ENCODE results near the gene CAPN10.

The CAPN10 gene

DNA sequence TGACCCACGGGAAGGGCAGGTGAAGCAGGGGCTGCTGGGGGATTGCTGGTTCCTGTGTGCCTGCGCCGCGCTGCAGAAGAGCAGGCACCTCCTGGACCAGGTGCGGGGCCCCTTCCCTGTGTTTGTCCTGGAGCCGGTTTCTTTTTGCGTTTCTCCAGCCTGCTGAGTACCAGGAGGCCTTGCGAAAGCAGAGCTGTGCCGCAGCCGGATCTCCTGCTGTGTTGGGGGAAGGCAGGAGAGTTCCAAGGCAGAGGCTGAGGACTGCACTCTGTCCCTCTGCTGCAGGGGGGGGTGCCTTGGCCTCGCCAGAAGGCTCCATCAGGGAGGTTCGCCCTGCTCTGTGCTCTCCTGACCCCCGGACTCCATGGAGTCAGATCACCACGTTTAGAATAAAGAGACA lies 2.8 kb downstream of the CAPN10 start:
- DNase-seq (ENCODE audit: low read depth in 2 of 2) = no peak

DNA sequence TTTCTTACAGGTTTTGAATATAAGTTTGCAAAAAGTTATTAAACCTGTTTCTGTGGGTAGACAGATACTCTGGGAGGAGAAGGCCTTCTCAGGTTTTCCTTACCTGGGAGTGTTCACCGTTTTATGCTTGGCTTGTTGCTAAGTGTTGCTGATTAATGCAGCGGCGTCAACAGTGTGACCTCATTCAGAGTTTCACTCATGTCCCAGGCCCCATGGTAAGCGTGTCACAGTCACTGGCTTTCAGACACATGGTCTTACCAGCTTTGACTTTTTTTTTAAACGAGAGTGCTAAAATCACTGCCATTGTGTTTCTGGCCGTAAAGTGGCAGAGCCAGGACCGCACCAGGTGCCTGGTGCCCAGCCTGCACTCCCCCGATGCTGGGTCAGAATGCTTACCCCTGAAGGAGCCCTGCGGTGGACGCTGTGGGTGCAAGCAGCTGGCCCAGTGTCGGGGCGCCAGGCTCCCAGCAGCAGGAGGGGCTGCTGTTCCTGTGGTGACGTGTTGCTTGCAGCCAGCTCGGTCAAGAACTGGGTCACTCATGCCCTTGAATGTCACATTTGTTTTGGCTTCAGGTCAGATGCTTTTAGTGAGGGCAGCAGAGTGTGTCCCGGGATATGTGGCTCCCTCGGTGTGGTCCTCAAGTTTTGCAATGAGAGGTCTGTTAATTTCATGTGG lies 3.5 kb downstream of the CAPN10 start:
- no peak for DNase-seq (ENCODE audit: low read depth in 2 of 2)

DNA sequence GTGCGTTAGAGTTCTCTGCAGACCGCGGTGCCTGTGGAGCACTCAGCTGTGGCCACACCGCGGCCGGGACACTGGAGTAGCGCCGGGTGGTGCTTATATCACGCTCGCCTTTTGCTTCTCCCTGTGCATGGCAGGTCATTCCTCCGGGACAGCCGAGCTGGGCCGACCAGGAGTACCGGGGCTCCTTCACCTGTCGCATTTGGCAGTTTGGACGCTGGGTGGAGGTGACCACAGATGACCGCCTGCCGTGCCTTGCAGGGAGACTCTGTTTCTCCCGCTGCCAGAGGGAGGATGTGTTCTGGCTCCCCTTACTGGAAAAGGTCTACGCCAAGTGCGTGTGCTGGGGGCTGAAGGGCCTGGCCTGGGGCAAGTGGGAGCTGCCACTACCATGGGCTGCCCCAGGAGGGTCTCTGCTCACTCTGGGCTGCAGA lies 4.2 kb downstream of the CAPN10 start:
- DNase-seq (ENCODE audit: low read depth in 2 of 2) = no peak

DNA sequence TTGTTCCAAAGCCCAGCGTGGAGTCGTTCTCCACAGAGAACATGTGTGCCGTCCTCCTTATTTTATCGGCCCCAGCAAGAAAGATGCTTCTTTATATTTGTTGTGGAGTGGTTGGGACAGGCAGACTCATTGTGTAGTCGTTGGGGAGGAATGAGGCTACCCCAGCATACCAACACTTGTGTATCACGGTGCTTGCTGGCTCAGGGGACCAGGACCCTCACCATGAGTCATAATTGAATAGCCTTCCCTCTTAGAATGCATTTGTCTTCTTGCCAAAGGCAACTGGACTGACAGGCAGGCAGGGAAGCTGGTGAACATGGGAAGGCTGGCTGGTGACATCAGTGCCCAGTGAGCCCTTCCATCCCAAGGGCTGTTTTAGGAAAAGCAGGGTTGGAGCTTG lies 4.7 kb downstream of the CAPN10 start:
- DNase-seq (ENCODE audit: low read depth in 2 of 2) = no peak

DNA sequence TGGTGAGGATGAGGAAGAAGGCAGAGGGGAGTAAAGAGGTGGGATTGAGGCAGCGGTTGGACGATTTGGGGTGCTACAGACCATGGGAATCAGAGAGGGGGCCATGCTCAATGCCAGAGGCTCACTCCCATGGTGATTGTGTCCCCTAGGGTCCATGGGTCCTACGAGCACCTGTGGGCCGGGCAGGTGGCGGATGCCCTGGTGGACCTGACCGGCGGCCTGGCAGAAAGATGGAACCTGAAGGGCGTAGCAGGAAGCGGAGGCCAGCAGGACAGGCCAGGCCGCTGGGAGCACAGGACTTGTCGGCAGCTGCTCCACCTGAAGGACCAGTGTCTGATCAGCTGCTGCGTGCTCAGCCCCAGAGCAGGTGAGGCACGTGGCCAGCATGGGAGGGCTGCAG lies 5.2 kb downstream of the CAPN10 start:
- DNase-seq (ENCODE audit: low read depth in 2 of 2) = no peak

GRCh38 chr2:240593026-240593702 lies 6.6 kb downstream of the CAPN10 start:
- DNase-seq (ENCODE audit: low read depth in 2 of 2) = no peak

DNA sequence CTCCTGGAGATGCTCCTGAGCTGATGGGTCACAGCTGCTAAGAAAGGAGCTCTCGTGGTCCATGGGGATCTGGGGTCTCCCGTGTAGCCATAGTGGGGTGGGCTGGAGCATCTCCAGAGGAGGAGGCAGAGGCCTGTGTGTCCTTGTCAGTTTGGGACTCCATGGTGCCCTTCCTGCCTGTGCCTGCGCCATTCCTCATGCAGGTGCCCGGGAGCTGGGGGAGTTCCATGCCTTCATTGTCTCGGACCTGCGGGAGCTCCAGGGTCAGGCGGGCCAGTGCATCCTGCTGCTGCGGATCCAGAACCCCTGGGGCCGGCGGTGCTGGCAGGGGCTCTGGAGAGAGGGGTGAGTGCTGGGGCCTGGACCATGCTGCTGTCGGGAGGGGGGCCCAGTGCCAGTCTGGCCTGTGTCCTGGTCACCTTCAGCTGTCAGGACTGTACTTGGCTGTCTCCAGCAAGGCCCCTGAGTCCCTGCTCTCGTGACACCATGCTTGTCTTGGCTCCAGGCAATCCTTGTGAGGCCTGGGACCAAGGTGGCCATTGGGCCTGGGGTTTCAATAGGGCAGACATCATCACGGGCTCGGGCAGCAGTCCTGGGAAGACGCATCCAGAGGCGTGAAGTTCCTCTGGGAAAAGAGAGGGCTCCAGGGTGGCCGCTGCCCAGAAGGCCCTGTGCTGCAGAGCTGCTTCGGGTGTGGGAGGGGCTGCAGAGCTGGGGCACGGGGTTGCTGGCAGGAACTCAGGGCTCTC lies 7.3 kb downstream of the CAPN10 start:
- no peak for DNase-seq (ENCODE audit: low read depth in 2 of 2)

DNA sequence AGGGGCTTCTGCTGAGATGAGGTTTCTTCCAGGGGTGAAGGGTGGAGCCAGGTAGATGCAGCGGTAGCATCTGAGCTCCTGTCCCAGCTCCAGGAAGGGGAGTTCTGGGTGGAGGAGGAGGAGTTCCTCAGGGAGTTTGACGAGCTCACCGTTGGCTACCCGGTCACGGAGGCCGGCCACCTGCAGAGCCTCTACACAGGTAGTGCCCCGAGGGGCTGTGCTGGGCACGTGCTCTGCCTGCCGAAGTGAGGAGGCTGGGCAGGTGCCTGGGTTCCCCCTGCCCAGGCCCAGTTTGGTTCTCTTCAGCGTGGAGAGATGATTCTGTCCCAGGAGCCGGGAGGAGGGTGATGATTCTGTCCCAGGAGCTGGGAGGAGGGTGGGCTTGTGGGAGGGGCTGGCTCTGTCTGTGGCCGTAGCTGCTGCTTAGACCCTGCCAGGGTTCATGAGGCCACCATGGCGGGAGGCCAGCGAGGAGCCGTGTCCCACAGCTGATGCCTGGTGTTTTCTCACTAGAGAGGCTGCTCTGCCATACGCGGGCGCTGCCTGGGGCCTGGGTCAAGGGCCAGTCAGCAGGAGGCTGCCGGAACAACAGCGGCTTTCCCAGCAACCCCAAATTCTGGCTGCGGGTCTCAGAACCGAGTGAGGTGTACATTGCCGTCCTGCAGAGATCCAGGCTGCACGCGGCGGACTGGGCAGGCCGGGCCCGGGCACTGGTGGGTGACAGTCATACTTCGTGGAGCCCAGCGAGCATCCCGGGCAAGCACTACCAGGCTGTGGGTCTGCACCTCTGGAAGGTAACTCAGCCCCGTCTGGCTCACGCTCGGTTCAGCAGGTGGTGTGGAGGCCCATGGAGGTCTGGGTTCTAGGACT lies 8.2 kb downstream of the CAPN10 start:
- DNase-seq (ENCODE audit: low read depth in 2 of 2) = no peak

DNA sequence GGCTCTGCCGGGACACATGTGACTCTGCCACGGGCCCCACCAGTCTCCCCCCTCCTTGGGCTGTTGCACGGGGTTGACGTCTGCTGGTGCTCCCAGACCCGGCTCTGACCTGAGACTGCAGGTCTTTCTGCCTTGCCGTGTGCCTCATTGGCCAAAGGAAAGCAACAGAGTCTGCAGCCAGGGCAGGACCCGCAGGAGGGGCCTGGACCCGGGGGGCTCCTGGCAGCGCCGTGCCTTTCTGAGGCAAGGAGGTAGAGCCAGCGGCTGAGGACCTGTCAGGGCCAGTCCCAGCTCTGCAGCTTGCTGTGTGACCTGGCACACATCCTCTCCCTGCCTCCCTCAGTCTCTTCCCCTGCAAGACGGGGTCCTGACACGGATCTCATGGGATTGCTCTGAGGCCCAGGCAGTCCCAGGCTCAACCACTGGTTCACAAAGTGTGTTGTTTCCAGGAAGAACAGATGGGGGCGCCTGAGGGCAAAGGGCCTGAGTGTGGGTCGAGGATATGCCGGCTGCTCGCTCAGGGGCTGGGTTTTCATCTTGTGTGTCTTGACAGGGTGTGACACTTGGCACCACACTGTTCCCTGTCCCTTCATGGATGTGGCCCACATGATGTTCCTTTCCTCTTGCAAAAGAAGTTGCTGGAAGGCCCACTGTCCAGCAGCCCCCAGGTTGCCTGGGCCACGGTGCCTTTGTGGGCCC lies 9.0 kb downstream of the CAPN10 start:
- DNase-seq (ENCODE audit: low read depth in 2 of 2) = no peak

DNA sequence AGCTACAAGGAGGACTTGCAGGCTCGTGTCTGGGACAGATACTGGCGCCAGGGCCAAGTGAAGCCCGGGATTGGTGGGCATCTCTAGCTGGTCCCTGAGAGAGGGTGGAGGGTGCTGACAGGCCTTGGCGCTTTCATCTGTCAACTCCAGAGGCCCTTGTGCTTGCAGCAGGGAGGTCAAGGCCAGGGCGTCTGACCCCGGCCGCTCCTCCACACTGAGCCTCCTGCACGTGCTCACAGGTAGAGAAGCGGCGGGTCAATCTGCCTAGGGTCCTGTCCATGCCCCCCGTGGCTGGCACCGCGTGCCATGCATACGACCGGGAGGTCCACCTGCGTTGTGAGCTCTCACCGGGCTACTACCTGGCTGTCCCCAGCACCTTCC lies 9.5 kb downstream of the CAPN10 start:
- DNase-seq (ENCODE audit: low read depth in 2 of 2) = no peak

GRCh38 chr2:240596491-240596931 lies 10.0 kb downstream of the CAPN10 start:
- no peak for DNase-seq (ENCODE audit: low read depth in 2 of 2)

GRCh38 chr2:240597054-240597418 lies 10.5 kb downstream of the CAPN10 start:
- DNase-seq (ENCODE audit: low read depth in 2 of 2) = no peak

DNA sequence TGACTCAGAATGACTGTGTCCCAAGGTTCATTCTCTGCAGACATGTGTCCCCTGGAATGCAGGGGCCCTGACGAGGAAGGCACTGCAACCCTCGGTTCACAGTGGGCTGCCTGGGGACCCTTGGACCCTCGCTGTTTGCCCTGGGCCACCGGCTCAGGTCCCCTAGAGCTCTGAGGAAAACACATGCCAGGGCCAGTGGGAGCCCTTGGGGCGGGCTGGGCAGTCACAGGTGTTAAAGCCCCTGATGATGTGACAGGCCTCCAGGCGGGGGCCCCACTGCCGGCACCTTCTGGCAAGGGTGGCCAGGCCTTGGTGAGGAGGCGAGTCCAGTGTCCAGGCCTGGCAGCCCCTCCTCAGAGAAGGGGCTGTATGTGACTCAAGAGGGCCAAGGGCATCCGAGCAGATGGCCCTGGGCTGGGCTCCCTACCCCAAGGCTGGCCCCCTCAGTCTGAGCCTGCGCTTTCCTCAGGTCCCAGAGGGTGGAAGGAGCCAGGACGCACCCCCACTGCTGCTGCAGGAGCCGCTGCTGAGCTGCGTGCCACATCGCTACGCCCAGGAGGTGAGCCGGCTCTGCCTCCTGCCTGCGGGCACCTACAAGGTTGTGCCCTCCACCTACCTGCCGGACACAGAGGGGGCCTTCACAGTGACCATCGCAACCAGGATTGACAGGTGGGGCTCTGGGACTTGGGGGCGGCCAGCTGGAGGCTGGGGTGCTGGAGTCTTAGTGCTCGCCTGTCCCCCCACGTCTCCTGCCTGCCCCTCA lies 11.1 kb downstream of the CAPN10 start:
- no peak for DNase-seq (ENCODE audit: low read depth in 2 of 2)

DNA sequence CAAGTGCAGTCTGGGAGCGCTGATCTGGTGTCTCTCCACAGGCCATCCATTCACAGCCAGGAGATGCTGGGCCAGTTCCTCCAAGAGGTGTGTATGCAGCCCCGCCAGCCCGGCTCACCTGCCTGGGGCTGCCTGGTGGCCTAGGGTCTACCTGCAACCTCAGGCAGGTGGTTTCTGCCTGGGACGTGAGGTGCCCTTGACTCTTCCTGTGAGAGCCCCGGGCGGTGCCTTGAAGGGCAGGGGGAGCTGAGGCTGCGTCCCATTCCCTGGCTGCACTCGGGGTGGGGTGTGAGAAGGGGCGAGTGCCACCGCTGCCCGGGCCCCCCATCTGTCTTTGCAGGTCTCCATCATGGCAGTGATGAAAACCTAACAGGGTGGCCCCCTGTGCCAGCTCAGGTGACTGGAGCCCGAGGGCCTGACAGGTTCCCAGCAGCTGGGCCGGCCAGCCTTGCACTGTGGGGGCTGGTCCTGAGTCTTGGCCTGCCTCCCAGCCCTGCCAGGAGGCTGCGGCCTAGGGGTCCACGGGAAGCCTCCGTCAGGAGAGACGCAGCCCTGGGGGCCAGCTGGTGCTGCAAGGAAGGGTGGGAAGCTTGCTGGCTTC lies 11.9 kb downstream of the CAPN10 start:
- no peak for DNase-seq (ENCODE audit: low read depth in 2 of 2)

DNA sequence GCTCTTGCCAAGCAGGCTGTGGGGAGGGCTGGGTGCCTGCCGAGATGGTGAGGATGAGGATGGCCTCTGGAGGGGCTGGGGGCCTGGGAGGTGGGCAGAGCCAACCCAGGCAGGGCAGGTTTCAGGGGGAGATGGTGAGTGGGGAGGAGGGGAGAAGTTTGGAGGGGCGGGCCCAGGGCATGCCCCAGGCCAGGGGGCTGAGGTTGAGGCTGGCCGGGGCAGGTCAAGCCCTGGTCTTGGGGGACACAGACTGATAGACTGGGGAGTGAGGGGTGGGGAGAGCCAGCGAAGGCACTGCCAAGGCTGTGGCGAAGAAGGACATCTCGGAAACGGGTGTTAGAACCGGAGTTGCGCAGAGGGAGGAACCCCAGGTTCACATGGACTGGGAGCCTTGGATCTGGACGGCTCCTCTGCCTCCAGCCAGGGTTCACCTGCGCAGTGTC lies 12.6 kb downstream of the CAPN10 start:
- no peak for DNase-seq (ENCODE audit: low read depth in 2 of 2)

- DNase-seq (ENCODE audit: low read depth in 2 of 2) = no peak
These were observed 14.0 kb downstream of the CAPN10 start for GRCh38 chr2:240600451-240600961.

DNA sequence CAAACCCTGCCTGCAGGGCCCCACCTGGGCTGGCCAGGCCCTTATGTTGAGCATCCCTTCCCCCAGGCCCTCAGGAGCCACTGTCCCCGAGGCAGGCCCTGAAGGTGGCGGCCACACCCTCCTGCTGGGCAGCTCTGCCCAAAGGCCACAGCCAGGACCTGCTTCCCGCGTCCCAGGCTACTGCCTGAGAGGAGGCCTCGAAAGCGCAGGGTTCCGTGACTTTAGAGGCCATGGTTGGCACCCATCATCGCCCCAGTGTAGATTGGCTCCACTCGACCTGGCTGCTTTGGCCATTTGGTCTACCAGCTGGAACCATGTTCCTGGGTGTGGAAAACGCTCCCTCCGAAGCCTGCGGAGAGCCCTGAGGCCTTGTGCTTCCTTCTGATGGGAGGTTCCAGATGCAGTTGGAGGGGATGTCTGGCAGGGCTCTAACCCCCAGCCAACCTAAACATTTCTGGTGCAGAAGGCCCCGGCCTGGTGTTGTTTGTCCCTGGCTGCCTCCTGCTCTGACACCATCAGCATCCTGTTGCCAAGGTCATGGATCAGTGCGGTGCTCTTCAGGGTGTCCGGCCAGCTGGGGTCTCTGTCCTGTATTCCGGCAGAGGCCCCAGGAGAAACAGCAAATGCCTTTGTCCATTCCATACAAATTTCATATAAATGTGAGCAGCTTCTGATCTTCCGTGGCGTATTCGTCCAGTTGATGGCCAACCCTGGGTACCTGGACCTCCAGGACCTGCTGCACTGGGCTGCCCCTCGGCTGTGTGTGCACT lies 14.7 kb downstream of the CAPN10 start:
- no peak for DNase-seq (ENCODE audit: low read depth in 2 of 2)

DNA sequence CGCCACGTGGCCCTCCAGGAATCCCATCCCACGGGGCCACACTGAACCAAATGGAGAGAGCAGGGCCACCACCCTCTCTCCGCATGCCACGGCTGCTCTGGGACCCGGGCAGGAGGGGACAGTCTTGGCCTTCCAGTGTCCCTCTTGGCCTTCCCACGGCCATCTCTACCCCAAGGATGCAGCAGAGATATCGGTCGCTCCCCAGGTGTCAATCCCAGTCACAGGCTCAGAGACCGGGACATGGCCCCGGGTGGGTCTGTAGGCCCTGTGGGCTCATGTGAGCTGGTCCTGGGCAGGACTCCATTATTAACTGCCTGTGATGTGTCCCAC lies 15.3 kb downstream of the CAPN10 start:
- DNase-seq (ENCODE audit: low read depth in 2 of 2) = no peak
